GM18909 (cell line): ENCODE data around the gene SLC22A17.
A peak's percentile ranks its signal among the peaks of the same experiment; 100 is the strongest.
"Not testable (repeated sequence)": the region's sequence is repeated elsewhere in the genome, so short reads cannot be mapped to it uniquely, and the experiment has no call there.

ENCODE experiments used
- ATAC-seq: cut with Tn5 transposase; IDR thresholded peaks from one replicate; pipeline ENCODE4 v1.9.1; 2021; ENCODE audit warnings: mild to moderate bottlenecking; ENCODE audit not compliant: unreplicated experiment, poor library complexity

Gene SLC22A17

DNA sequence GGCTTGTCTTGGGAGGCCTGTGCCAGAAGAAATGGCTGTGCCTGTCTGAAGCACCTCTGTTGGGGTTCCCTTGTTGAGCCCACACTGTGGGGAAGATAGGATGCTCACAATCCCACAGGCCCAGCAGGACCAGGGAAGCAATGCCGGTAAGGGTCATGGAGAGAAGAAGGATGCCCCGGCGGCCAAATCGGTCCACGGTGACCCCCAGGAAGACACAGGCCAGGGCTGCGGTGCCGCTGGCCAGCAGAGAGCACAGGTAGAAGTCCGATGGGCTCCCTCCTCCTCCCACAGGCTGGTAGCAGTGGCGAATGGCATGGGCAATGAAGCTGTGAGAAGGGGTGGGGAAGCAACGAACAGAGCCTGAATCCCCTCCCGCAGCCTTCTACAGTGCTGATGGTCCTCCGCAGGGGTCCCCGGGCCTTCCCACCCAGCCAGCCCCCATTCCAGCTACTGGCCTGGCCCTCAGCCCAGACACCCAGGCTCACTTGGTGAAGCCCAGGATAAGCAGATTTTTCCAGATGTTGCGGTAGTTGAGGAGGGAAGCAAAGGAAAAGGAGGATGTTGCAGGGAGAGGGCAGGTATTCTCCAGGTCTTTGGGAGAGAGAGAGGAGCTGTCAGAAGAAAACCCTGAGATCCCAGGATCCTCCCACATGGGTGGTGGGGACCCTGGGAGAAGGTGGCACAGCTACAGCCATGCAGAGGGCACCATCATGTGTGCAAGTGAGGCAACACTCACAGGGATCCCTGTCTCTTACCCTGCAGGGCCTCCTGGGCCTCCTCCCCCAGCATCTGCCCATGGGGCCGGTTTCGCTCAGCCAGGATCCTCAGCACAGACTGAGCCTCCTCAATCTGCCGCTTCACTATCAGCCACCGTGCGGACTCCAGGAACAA lies 5.0 kb downstream of the SLC22A17 start:
- no peak for ATAC-seq

DNA sequence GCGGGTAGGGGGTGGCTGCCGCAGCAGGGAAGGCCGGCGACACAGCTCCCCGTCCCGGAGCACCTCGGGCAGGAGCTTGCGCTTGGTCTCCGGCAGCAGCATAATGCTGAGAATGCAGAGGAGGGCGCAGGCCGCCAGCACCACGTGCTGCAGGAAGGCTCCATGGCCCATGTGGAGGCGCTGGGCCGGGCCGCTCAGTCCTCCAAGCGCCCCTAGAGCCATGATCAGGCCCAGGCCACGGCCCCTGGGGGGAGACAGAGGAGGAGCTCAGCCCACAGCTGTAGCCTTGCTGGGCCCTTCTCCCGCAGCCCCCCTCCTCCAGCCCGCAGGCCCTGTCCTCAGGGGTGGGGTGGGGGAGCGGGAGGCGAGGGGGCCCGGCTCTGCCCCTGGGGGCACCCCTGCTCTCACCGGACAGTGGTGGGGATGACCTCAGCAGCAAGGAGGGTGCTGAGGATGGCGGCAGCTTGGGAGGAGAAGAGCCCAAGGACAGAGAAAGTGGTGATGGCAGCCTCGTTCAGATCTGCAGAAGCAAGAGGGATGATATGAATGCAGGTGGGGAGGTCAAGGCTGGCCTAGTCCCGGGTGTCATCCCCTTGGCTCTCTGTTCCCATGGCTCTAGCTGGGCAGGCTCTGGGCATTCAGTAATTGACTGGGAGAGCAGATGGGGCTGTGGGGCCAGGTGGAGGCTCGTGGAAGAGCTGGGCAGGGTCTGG lies 5.8 kb downstream of the SLC22A17 start:
- no peak for ATAC-seq

- ATAC-seq = no peak
These were observed 6.5 kb downstream of the SLC22A17 start for GRCh38 chr14:23345987-23346692.

GRCh38 chr14:23344481-23344880 lies 8.2 kb downstream of the SLC22A17 start:
- no peak for ATAC-seq

DNA sequence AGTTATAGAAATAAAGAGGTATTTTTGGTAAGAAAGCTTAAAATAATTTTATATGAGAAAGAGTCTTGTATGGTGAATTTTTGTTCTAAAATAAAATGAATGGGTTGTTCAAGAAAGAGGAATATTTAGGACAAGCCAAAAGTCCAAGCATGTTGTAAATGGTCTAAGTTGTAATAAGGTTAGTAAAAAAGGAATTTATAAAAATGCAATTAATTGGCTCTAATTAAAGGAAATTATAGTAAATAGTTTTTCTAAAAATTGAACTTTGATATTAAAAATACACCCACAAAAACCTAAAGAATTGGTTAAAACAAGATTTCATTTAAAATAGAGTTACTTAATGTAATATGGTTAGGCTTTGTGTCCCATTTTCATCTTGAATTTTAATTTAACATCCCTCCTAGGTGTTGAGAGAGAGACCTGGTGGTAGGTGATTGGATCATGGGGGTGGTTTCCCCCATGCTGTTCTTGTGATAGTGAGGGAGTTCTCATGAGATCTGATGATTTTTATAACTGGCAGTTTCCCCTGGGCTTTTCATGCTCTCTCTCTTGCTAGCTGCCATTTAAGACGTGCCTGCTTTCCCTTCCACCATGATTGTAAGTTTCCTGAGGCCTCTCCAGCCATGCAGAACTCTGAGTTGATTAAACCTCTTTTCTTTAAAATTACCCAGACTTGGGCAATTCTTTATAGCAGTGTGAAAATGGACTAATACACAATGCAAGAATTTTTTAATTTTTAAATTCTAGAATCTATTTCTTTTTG lies 13.0 kb downstream of the SLC22A17 start:
- no peak for ATAC-seq

DNA sequence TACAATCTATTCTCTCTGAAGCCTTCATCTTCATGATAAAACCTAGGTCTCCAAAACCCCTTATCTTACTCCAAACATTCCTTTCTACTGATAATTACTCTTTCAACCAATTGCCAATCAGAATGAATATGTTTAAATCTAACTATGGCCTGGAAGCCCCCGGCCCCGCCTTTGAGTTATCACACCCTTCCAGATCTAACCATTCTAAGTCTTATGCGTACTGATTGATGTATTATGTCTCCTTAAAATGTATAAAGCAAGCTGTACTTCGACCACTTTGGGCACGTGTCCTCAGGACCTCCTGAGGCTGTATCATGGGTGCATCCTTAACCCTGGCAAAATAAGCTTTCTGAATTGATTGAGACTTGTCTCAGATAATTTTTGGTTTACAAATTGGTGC lies 17.1 kb downstream of the SLC22A17 start:
- ATAC-seq = no peak

DNA sequence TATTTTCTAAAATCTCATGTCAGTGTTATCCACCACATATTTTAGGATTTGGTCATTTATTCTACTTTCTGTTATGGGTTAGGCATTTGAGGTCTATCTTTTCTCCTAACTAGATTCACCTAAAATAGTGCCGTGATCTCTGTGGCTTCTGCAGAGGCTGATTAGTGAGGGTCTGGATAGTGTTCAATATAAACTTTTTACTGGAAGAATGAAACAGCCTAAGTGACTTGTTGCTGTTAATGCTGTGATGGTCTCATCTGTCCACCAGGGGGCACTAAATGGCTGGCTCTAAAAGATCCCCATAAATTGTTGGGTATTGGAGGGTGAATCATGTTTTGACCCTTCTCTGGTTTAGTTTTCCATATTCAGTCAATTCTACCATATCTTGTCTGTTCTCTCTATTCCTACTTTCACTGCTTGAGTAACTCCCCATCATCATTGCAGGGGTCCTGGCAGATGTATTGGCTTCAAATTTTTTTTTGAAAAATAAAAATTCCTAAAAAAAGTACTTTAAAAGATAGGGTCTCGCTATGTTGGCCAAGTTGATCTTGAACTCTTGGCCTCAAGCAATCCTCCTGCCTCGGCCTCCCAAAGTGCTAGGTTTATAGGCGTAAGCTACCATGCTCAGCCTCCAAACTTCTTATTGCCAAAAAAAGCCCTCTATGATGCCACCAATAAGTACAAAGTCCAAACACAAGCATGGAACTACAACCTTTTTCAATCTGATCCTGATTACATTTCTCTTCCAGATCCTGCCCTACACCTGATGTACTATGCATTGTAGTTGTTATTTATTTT lies 24.5 kb downstream of the SLC22A17 start:
- ATAC-seq = peak; percentile 58

GRCh38 chr14:23326491-23327332 lies 26.0 kb downstream of the SLC22A17 start:
- no peak for ATAC-seq

DNA sequence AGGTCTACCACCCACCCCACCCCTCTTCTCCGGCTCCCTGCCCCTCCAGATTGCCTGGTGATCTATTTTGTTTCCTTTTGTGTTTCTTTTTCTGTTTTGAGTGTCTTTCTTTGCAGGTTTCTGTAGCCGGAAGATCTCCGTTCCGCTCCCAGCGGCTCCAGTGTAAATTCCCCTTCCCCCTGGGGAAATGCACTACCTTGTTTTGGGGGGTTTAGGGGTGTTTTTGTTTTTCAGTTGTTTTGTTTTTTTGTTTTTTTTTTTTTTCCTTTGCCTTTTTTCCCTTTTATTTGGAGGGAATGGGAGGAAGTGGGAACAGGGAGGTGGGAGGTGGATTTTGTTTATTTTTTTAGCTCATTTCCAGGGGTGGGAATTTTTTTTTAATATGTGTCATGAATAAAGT lies 26.9 kb downstream of the SLC22A17 start:
- not testable (repeated sequence) for ATAC-seq

GRCh38 chr14:23324993-23325392 lies 27.7 kb downstream of the SLC22A17 start:
- ATAC-seq = no peak

DNA sequence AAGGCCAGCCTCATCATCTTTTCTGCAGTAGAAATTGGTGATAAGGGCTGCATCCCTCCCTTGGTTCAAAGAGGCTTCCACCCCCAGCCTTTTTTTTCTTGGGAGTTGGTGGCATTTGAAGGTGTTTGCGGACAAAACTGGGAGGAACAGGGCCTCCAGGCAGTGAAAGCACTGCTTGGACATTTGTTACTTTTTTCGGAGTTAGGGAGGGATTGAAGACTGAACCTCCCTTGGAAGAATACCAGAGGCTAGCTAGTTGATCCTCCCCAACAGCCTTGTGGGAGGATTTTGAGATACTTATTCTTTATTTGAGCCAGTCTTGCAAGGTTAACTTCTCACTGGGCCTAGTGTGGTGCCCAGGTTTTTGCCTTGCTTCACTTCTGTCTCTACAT lies 28.2 kb downstream of the SLC22A17 start:
- no peak for ATAC-seq

DNA sequence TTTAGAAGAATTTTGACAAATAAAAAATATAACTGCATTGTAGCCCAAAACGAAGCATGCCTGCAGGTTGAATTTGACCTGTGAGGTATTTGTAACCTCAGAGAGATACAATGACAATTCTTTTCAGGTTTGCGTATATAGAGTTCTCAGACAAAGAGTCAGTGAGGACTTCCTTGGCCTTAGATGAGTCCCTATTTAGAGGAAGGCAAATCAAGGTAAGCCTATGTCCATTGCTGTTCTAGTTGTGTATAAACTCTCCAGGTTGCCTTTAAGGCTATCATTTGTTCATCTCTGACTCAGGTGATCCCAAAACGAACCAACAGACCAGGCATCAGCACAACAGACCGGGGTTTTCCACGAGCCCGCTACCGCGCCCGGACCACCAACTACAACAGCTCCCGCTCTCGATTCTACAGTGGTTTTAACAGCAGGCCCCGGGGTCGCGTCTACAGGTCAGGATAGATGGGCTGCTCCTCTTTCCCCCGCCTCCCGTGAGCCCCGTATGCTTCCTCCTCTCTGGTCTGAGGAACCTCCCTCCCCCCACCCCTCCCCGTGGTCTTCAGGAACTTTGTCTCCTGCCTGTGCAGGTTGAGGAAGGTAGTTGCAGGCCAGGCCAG lies 28.7 kb downstream of the SLC22A17 start:
- no peak for ATAC-seq

DNA sequence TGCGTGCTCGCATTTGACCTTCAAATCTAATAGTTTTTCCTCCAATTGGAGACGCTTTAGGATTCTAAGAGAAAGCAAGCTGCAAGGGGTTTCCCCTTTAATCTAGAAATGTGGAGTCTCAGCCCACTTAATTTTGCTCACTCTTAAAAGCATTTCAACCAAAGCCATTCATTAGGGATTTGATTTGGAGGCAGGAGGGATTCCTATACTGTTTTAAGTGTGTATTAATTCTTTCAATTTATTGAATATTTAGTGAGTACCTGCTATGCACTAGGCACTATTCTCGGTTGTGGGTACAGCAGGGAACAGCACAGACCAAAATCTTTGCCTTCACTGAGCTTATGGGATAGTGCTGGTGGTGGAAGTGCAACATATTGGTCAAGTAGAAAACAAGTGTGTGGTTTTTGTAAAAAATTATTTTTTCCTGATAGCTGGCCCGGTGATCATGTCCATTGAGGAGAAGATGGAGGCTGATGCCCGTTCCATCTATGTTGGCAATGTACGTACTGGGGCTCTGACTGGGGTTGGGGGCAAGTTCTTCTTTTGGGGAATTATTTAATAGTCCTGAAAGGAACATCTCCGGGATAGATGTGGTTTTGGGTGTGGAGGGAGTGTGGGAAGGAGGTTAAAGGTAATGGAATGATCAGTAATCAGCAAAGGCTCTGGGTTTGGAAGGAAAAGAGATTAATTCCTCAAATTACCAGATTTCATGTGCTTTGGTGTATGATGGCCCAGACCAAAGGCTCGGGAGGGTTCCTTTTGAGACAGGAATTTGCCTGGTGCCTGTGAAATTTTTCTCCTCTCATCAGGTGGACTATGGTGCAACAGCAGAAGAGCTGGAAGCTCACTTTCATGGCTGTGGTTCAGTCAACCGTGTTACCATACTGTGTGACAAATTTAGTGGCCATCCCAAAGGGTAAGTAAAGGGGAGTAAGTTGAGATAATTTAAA lies 29.8 kb downstream of the SLC22A17 start:
- no peak for ATAC-seq

- peak; percentile 13 for ATAC-seq
These were observed 30.8 kb downstream of the SLC22A17 start for GRCh38 chr14:23321572-23322547.

DNA sequence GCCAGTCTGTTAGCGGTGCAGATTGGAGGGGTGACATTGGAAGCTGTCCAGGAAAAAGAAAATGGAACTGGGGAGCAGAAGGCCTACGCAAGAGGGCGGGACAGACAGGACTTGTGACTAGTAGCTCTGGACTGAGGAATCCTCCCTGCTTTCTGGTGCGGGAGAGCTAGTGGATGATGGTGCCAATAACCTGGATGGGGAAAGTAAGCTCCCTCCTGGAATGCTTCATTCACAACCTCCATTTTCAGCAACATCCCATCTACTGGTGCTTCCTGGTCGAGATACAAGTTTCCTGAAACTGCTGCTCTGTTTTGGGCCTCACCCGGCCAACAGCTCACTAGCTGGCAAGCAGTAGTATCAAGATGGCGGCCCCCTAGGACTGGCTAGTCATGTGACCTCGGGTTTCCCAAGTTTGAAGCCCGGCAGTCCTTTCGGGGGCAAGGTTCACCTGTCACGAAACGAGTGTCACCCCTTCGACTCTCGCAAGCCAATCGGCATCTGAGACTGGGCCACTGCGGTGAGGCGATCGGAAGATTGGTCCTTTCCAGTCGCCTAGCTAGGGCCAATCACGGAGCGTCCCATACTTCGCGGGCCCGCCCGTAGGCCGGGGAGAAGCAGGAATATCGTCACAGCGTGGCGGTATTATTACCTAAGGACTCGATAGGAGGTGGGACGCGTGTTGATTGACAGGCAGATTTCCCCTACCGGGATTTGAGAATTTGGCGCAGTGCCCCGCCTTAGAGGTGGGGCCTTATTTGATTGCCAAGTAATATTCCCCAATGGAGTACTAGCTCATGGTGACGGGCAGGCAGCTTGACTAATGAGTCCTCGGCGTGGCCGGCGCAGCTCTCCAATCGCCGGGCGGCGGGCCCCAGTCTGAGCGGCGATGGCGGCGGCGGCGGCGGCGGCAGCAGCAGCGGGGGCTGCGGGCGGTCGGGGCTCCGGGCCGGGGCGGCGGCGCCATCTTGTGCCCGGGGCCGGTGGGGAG lies 31.8 kb downstream of the SLC22A17 start, which contains the start of gene PABPN1:
PABPN1 (plus strand) TSS at position 874 of the 988 bp plus-strand sequence; CDS start at position 887, 13 bp downstream.
- ATAC-seq = peak; percentile 90
